ENCODE measurements around the gene ZC3H13.

The ZC3H13 gene

GRCh38 chr13:45932676-45933075, 119.9 kb downstream of the ZC3H13 start:
- no peak for DNase-seq

GRCh38 chr13:45932172-45932571, 120.4 kb downstream of the ZC3H13 start:
- no peak for DNase-seq

- DNase-seq = no peak
These were observed 121.3 kb downstream of the ZC3H13 start for GRCh38 chr13:45931211-45931610.

DNA sequence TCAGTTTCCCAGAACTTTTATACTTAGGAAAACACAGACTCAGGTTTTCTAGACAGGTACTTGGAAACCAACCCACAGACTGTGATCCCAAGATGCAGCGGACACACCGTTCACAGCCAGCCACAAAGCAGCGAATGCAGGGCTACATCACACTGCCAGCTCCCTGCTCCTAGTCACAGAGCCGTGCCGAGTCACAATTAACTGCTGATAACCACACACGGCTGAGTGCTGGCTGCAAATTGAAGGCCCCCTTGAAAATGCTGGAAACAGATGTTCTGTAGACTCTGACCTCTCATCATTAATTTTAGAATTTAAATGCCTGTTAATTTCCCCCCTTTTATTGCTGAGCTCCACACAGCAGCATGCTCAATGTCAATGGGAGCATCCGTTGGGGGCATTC, 122.4 kb downstream of the ZC3H13 start:
- no peak for DNase-seq

DNA sequence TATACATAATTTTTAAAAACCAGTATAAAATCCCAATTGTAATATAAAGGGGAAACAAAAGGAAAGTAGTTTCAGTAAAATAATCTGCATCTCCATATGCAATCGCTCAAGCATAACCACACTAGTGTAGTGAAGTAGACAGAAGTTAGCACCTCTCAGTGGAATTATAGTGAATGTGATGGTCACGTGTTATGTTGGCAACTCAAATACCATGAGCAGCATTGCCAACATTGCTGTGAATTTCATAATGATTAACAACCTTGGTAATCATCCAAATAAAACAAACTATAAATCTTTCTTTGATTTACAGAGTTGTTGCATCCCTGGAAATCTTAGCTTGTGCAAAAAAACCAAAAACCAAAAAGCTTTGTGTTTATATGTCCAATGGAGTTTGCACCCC, 123.7 kb downstream of the ZC3H13 start:
- DNase-seq = no peak

GRCh38 chr13:45928176-45928575, 124.4 kb downstream of the ZC3H13 start:
- no peak for DNase-seq

DNA sequence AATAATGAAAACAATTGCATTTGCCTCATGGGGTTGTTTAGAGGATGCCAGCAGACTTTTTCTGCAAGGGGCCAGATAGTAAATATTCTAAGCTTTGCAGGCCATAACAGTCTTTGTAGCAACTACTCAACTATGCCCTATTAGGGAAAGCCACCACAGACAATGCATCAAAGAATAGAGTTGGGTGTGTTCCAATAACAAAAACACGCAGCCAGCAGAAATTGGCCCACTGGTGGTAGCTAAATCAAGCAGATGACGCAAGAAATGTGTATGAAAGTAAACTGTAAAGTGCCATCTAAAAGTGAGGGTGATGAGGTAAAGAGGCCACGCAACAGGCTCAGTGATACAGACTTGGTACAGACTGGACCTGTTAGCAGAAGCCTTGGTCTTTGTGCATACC, 125.8 kb downstream of the ZC3H13 start:
- no peak for DNase-seq

GRCh38 chr13:45925151-45925550, 127.4 kb downstream of the ZC3H13 start:
- DNase-seq = no peak

- no peak for DNase-seq
These were observed 131.3 kb downstream of the ZC3H13 start for GRCh38 chr13:45921162-45921736.

GRCh38 chr13:45918597-45918996, 133.9 kb downstream of the ZC3H13 start:
- DNase-seq = no peak

GRCh38 chr13:45917019-45917418, 135.5 kb downstream of the ZC3H13 start:
- no peak for DNase-seq

DNA sequence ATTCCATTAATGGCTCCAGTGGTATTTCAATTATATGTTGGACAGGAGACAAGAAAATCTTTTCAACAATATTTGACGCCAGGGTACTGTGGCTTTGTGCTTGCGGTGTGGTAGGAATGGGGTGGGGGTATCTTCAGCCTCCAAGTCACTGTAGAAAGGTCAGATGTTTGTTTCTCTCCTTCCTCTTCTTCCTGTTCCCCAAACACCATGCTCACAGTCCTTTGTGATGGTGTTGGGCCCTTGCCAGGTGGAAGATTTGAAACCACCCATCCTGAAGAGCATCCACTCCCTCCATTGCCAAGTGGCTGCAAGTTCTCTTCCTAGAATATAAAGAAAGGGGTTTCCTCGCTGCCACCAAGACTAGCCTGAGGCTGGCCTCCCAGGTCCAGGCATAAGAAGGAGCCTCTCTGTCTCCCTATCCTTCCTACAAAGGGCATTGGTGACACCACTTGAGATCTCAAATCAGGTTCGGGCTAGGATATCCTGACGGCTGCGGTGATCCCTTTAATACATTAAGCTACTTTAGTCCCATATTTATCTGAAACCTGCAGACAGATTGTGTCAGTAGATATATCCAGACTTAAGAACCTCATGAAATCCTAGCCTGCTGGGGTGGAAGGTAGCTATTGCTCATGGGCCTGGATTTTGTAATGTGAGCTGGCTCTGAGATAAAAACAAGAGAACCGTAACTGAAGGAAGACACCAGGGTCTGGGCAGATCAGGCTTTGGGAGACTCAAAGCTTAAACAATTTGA, 136.7 kb downstream of the ZC3H13 start:
- DNase-seq = no peak

DNA sequence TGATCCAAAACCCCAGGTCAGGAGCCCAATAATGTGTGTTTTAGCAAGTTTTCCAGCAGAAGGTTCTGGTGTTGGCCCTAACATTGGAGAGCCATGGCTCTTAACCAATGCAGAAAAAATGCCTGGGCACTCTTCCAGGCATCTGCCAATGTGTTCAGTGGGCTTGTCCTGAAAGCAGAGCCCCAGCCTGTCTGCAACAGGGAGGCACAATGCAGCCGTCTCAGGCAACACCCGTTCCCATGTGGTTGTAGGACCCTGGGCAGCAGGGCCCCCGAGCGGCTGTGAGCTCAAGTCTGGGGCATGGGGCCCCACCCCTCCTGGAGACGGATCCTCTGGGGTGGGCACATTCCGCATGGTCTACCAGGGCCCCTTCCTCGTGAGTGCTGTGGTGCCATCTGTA, 142.9 kb downstream of the ZC3H13 start:
- no peak for DNase-seq

- DNase-seq = no peak
These were observed 143.5 kb downstream of the ZC3H13 start for GRCh38 chr13:45909089-45909488.

DNA sequence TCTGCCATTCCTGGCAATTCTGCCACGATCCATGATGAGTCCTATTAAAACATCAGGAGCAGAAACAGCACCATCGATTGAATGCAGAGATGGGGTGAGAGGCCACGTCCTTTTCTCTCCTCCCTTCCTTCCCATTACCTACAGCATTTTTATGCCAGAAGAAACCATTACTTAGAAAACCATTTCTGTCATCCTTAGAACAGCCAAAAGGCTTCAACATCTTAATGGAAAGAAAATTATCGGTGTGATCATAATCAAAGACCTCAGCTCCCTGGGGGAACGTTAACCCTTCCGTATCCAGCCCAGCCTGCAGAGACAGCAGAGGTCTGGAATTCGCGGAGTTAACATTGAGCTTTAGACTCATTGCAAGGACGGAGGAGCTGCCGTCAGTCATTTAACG, 145.0 kb downstream of the ZC3H13 start:
- DNase-seq = no peak

All from GOT3 (cell line).